Suprapubic skin (tissue), 3 donors: ENCODE data around the gene PSMC2.

Experiments used
- EP300 ChIP-seq: sonication (generic); formaldehyde crosslinking; IDR thresholded peaks from one replicate; pipeline ENCODE4 v1.6.1; 2017; ENCODE audit warnings: antibody characterized with exemption
- POLR2A ChIP-seq, 2 donors: fragments of 450-650 bp; IDR thresholded peaks; one replicate each; pipeline ENCODE4 v1.6.1; 2017; ENCODE audit warnings: antibody characterized with exemption in 2 of 2, mild to moderate bottlenecking in 2 of 2, moderate library complexity in 2 of 2
- TF ChIP-seq, protein P1 (sequence below), 2 donors: fragments of 200-600 bp in 1 of 2; fragments of 450-650 bp in 1 of 2; sonication (generic) in 1 of 2; IDR thresholded peaks; one replicate each; pipeline ENCODE4 v1.5.1; 2016 to 2019; ENCODE audit warnings: antibody characterized with exemption in 2 of 2, mild to moderate bottlenecking in 1 of 2, moderate library complexity in 1 of 2

DNA sequence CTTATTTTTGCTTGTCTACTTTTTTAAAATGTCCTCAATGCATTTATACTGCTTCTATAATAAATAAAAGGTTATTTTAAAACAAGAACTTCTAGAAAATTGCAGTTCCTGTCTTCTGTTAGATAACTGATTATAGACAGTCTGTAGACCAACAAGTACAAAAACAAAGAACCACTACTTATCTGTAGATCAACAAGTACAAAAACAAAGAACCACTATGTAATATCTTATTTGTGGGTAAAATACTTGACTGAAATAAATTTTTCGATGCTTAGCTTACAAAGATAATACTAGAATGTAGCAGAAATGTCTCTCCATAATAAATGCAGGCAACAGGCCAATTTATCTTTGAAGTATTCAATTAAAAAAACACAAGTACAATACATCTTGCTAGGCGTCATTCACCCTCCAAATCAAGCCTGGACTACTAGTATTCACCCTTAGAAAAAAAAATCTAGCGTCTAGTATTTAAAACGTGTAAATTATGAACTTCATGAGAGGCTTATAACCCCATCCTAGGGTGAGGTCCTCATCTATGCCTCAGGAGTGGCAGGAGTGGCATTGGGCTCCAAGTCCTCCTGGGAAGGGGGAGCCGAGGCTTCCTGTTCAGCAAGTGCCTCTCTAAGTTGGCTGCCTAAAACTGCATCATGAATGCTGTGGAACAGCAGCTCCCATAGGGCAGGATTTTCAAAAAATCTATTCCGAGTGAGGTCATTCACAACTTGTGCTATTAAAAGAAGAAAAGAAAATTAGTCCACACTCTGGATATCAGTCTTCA is 26.6 kb downstream of the PSMC2 start:
- no peak for TF ChIP-seq POLR2A (IDR thresholded peaks at IDR 0.05)
- TF ChIP-seq, protein P1, sequence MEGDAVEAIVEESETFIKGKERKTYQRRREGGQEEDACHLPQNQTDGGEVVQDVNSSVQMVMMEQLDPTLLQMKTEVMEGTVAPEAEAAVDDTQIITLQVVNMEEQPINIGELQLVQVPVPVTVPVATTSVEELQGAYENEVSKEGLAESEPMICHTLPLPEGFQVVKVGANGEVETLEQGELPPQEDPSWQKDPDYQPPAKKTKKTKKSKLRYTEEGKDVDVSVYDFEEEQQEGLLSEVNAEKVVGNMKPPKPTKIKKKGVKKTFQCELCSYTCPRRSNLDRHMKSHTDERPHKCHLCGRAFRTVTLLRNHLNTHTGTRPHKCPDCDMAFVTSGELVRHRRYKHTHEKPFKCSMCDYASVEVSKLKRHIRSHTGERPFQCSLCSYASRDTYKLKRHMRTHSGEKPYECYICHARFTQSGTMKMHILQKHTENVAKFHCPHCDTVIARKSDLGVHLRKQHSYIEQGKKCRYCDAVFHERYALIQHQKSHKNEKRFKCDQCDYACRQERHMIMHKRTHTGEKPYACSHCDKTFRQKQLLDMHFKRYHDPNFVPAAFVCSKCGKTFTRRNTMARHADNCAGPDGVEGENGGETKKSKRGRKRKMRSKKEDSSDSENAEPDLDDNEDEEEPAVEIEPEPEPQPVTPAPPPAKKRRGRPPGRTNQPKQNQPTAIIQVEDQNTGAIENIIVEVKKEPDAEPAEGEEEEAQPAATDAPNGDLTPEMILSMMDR (IDR thresholded peaks at IDR 0.05), result no peak
- TF ChIP-seq EP300, result no peak
